ENCODE results near the gene FTSJ3.

The FTSJ3 gene

DNA sequence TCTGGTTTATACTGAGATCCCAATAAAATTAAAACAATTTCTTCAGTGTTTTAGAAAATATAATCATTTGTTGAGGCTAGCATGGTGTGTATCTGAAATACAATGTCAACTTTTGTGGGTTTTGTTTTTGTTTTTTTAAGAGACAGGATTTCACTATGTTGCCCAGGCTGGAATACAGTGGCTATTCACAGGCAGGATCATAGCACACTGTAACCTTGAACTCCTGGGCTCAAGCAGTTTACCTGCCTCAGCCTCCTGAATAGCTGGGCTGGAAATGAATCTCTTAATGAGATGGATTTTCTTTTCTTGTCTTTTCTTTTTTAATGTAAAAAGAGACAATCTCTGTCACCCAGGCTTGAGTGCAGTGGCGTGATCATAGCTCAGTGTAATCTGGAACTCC, 41.3 kb downstream of the FTSJ3 start:
- DNase-seq (ENCODE audit: low read depth): no peak

GRCh38 chr17:63785556-63785955, 41.9 kb downstream of the FTSJ3 start:
- peak; percentile 78 for DNase-seq (ENCODE audit: low read depth)

GRCh38 chr17:63783522-63783921, 43.9 kb downstream of the FTSJ3 start:
- no peak for DNase-seq (ENCODE audit: low read depth)

GRCh38 chr17:63780928-63781327, 46.5 kb downstream of the FTSJ3 start:
- no peak for DNase-seq (ENCODE audit: low read depth)

GRCh38 chr17:63780507-63780906, 47.0 kb downstream of the FTSJ3 start:
- peak; percentile 62 for DNase-seq (ENCODE audit: low read depth)

DNA sequence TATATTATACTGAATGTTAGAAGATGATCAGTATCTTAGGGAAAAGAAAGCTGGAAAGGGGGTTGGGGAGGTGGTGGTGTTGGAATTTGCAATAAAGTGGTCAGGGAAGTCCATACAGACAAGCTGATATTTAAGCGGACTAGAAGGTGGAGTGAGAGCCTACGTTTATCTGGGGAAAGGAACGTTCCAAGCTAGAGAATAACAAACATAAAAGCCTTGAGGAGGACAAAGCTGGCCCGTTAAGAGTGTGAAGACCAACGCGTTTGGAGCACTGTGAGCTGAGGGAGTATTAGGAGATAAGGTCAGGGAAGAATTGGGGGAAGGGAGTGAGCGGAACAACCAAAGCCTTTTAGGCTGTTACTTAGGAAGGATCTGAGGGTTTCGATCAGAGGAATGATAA, 52.0 kb downstream of the FTSJ3 start:
- DNase-seq (ENCODE audit: low read depth): peak; percentile 17

GRCh38 chr17:63774969-63775265, 52.5 kb downstream of the FTSJ3 start:
- DNase-seq (ENCODE audit: low read depth): peak; percentile 28

GRCh38 chr17:63774141-63774968, 53.1 kb downstream of the FTSJ3 start, which contains the start of gene DDX42:
DDX42 (plus strand) TSS chr17:63774170; CDS start chr17:63787050, 12,880 bp downstream.
- DNase-seq (ENCODE audit: low read depth): peak; percentile 69

DNA sequence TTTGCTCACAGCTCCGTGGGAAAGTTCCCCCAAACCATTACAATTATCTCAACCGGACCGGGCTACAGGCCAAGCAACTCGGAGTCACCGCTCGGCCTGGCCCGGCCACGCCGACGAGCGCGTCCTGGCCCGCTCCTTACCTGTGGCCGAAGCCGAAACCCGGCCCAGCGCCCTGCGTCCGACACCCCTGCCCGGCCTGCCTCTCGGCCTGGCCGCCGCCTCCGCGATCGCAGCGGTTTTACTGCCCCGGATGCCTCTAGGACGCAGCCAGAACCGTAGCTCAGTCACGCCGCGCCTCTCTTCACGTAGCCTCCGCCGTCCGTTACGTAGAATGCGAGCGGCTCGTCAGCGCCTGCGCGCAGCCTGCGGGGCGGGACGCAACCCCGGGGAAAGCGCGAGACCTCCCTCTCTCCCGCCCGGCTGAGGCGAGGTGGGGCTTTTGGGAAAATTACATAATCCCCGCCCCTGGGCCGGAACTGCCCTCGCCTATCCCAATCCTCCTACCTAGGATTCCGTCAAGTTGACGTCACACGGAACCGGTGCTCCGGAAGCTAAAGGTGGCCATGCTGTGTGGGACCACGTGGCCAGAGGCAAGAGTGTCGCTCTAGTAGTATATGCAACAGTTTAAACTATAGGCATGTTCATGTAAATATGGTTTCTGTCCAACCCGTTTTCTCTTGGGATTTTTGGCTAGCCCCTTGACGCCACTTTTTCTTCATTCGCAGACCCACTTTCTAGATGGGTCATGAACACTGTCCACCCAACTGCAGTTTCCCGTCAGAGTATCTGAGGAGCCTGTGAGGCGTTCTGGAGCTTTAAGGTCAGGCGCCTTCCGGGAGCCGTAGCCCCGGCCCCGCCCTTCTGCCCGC, 54.0 kb downstream of the FTSJ3 start, which contains the start of gene CCDC47:
Gene CCDC47 (minus strand): TSS at position 326 of the 869 bp plus-strand sequence. CDS start 7,422 bp downstream, outside the sequence.
- DNase-seq (ENCODE audit: low read depth): peak; percentile 99

DNA sequence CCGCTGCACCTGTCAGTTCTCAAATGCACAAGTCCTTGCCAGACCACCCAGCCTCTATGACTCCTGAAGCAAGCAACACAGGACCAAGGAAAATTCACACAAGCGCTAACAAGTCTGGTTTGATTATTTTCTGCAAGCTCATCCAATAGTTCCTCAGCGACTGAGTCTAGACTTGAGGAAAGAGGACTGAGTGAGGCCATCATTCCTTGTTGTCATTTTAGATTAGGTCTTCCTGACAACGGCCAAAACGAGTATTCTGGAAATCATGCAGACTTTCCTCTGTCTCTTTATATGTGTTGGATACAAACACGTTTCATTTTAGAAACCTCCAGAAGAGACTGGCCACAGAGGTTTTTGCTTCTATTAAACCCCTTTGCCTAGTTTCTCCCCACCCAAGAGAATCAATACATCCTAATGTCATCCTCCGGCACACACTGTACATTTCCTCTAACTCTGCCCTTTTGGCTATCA, 54.6 kb downstream of the FTSJ3 start:
- DNase-seq (ENCODE audit: low read depth): peak; percentile 56

Measured in iris pigment epithelial cell (primary cell).